CD14-positive monocyte (primary cell): Measurements from ENCODE around the gene MCC. TPM values are rescaled to one million over a fixed set of nuclear protein-coding genes. Genes with fewer than 3 reads are reported as not detected.

ENCODE experiments used
- DNase-seq, 3 donors: peaks; one replicate each; pipeline ENCODE4 v3.0.0-alpha.2; 2011 to 2022
- H2AFZ ChIP-seq: 2 replicates; pipeline ENCODE4 v1.6.0; 2012; ENCODE audit warnings: mild to moderate bottlenecking, low read depth, low read length, inconsistent platforms; ENCODE audit not compliant: insufficient read depth, poor library complexity, severe bottlenecking
- H3K27ac ChIP-seq, 2 donors: 1 replicate in 1 of 2; 2 replicates in 1 of 2; pipeline ENCODE4 v1.5.1; 2012 to 2013; ENCODE audit warnings: low read length in 2 of 2, control low read depth in 1 of 2, inconsistent platforms in 1 of 2, low read depth in 1 of 2, mild to moderate bottlenecking in 1 of 2
- H3K27me3 ChIP-seq, 2 donors: one replicate each; pipeline versions ENCODE4 v1.6.0 to v1.6.1; 2011 to 2013; ENCODE audit warnings: low read length in 2 of 2; ENCODE audit not compliant: control insufficient read depth in 2 of 2, insufficient read depth in 2 of 2
- H3K36me3 ChIP-seq, 2 donors: replicated peaks in 1 of 2; 1 replicate in 1 of 2; 2 replicates in 1 of 2; pipeline versions ENCODE4 v1.5.1 to v1.6.1; 2012 to 2013; ENCODE audit warnings: low read length in 2 of 2, control low read depth in 1 of 2, inconsistent platforms in 1 of 2, mild to moderate bottlenecking in 1 of 2; ENCODE audit not compliant: insufficient read depth in 2 of 2, control insufficient read depth in 1 of 2
- H3K4me1 ChIP-seq, 2 donors: 1 replicate in 1 of 2; 2 replicates in 1 of 2; pipeline versions ENCODE4 v1.5.1 to v1.6.1; 2012 to 2013; ENCODE audit warnings: low read length in 2 of 2, control low read depth in 1 of 2, inconsistent platforms in 1 of 2, mild to moderate bottlenecking in 1 of 2, moderate library complexity in 1 of 2; ENCODE audit not compliant: insufficient read depth in 2 of 2, control insufficient read depth in 1 of 2
- H3K4me2 ChIP-seq: replicated peaks from 2 replicates; pipeline ENCODE3; 2012; ENCODE audit warnings: low read length, moderate library complexity, mild to moderate bottlenecking; ENCODE audit not compliant: poor library complexity, severe bottlenecking; ENCODE audit errors: extremely low read depth
- H3K4me3 ChIP-seq, 3 experiments: fragments of 200-600 bp in 1 of 3; sonication (generic) in 1 of 3; replicated peaks in 1 of 3; 1 replicate in 2 of 3; 2 replicates in 1 of 3; pipeline ENCODE4 v1.5.1; 2011 to 2013; ENCODE audit warnings: low read length in 3 of 3, mild to moderate bottlenecking in 3 of 3, control low read depth in 2 of 3, low read depth in 2 of 3, inconsistent platforms in 1 of 3, moderate library complexity in 1 of 3
- H3K79me2 ChIP-seq: 2 replicates; pipeline ENCODE4 v1.6.0; 2012; ENCODE audit warnings: mild to moderate bottlenecking, control low read depth, inconsistent platforms, low read length, moderate library complexity; ENCODE audit not compliant: insufficient read depth
- H3K9ac ChIP-seq: 2 replicates; pipeline ENCODE4 v1.6.0; 2017; ENCODE audit warnings: low read length, mild to moderate bottlenecking; ENCODE audit not compliant: insufficient read depth, poor library complexity, severe bottlenecking
- H3K9me3 ChIP-seq, 2 donors: replicated peaks in 1 of 2; 1 replicate in 1 of 2; 2 replicates in 1 of 2; pipeline versions ENCODE4 v1.5.1 to v1.6.1; 2012 to 2013; ENCODE audit warnings: low read length in 2 of 2, control low read depth in 1 of 2; ENCODE audit not compliant: control insufficient read depth in 1 of 2, insufficient read depth in 1 of 2
- H4K20me1 ChIP-seq: 2 replicates; pipeline ENCODE4 v1.6.0; 2012; ENCODE audit warnings: mild to moderate bottlenecking, low read length, control low read depth, moderate library complexity; ENCODE audit not compliant: insufficient read depth
- H3K27ac Mint-ChIP-seq, 7 donors: one replicate each; pipeline ENCODE4 v1.8.0; 2020; ENCODE audit warnings: mild to moderate bottlenecking in 7 of 7, mixed read lengths in 7 of 7, moderate library complexity in 6 of 7, inconsistent platforms in 2 of 7
- H3K27me3 Mint-ChIP-seq, 3 donors: one replicate each; pipeline ENCODE4 v1.8.0; 2021 to 2022; ENCODE audit warnings: low read depth in 3 of 3, mild to moderate bottlenecking in 3 of 3, mixed read lengths in 3 of 3, moderate library complexity in 3 of 3, inconsistent platforms in 1 of 3
- H3K36me3 Mint-ChIP-seq, 2 donors: one replicate each; pipeline ENCODE4 v1.8.0; 2020; ENCODE audit warnings: mixed read lengths in 2 of 2, inconsistent platforms in 1 of 2, mild to moderate bottlenecking in 1 of 2
- H3K4me1 Mint-ChIP-seq: one replicate; pipeline ENCODE4 v1.8.0; 2020; ENCODE audit warnings: mild to moderate bottlenecking, mixed read lengths
- H3K4me3 Mint-ChIP-seq, 2 donors: one replicate each; pipeline ENCODE4 v1.8.0; 2020; ENCODE audit warnings: mild to moderate bottlenecking in 2 of 2, mixed read lengths in 2 of 2, moderate library complexity in 1 of 2
- H3K9me3 Mint-ChIP-seq, 7 donors: one replicate each; pipeline ENCODE4 v1.8.0; 2020 to 2022; ENCODE audit warnings: mixed read lengths in 7 of 7, mild to moderate bottlenecking in 6 of 7, moderate library complexity in 6 of 7, inconsistent platforms in 2 of 7
- CTCF ChIP-seq: fragments of 200-600 bp; IDR thresholded peaks from one replicate; pipeline ENCODE4 v1.8.0; 2022; ENCODE audit warnings: antibody characterized with exemption, mild to moderate bottlenecking
- WGBS: methylation state at CpG from one replicate; pipeline ENCODE4 v1.1.5; 2013; ENCODE audit warnings: missing lambda C conversion rate; ENCODE audit not compliant: insufficient coverage; 5-methylcytosine and 5-hydroxymethylcytosine counted together
- intact Hi-C, 2 donors: fragments of 100-400 bp; cut with micrococcal nuclease; formaldehyde crosslinking; loops; one replicate each; pipeline versions ENCODE4 v1.15.0 to v1.15.1; 2023
- polyA plus RNA-seq, 3 donors: library from polyadenylated mRNA; depleted of rRNA in 1 of 3; unstranded in 2 of 3; stranded (reverse) in 1 of 3; fragments of 300-500 nt in 2 of 3; fragments of >200 nt in 1 of 3; fragmentation: Illumina TruSeq in 2 of 3; gene quantifications; 1 replicate in 2 of 3; 2 replicates in 1 of 3; pipeline ENCODE4 v1.2.3, GENCODE V29; 2012 to 2021

Gene MCC
- polyA plus RNA-seq, 3 donors: 0.09 TPM; not detected in 2

- Mint-ChIP-seq H3K9me3 (no peaks in the 10 kb centered on the region), H3K4me1 (peaks cover 45% of the 10 kb centered on the region), H3K4me3 (peak overlapping the region in 1 of 2 donors; percentile 54), H3K27ac (peak overlapping the region in 6 of 7 donors; percentile 8 to 73 (median 39)), H3K36me3 (no peaks in the 10 kb centered on the region), H3K27me3 (peaks cover 2 to 4% (median 3%) of the 10 kb centered on the region in 3 donors)
- 63% methylated on average over 5 of the region's 9 CpGs for WGBS
- H3K4me1 ChIP-seq: peaks cover 37 to 47% of the 10 kb centered on the region in 2 donors
- H3K4me3 ChIP-seq: no peak overlapping the region
- H3K4me2 ChIP-seq: no peak overlapping the region
- intact Hi-C loops: no loop called here
- H3K9ac ChIP-seq: no peak overlapping the region
- peak; percentile 31 to 55 (median 31) for DNase-seq
- H3K27me3 ChIP-seq: no peaks in the 10 kb centered on the region
- no peaks in the 10 kb centered on the region for H4K20me1 ChIP-seq
- no peaks in the 10 kb centered on the region for H3K36me3 ChIP-seq
- H3K9me3 ChIP-seq: no peaks in the 10 kb centered on the region
- TF ChIP-seq CTCF: no peak
- peak overlapping the region; percentile 0 for H2AFZ ChIP-seq
- peak overlapping the region; percentile 1 to 11 for H3K27ac ChIP-seq
- H3K79me2 ChIP-seq: no peaks in the 10 kb centered on the region
Measured at GRCh38 chr5:113050721-113051382, 437.4 kb downstream of the MCC start.

- peaks cover 45% of the 10 kb centered on the region for H3K4me1 Mint-ChIP-seq
- Histone ChIP-seq H3K36me3 (no peaks in the 10 kb centered on the region), H2AFZ (no peak overlapping the region), H3K27ac (peak overlapping the region in 1 of 2 donors; percentile 90), H4K20me1 (no peaks in the 10 kb centered on the region), H3K79me2 (no peaks in the 10 kb centered on the region), H3K4me3 (no peak overlapping the region), H3K9ac (no peak overlapping the region), H3K9me3 (no peaks in the 10 kb centered on the region), H3K4me1 (peaks cover 37 to 47% of the 10 kb centered on the region in 2 donors), H3K27me3 (no peaks in the 10 kb centered on the region), H3K4me2 (no peak overlapping the region)
- intact Hi-C loops: no loop called here
- no peak for TF ChIP-seq CTCF
- DNase-seq: no peak
- H3K27ac Mint-ChIP-seq: peak overlapping the region in 1 of 7 donors; percentile 30
- H3K27me3 Mint-ChIP-seq: peaks cover 2 to 4% (median 3%) of the 10 kb centered on the region in 3 donors
- H3K36me3 Mint-ChIP-seq: no peaks in the 10 kb centered on the region
- no peak overlapping the region for H3K4me3 Mint-ChIP-seq
- 100% methylated on average over 8 of the region's 10 CpGs for WGBS
- H3K9me3 Mint-ChIP-seq: no peaks in the 10 kb centered on the region
Measured at GRCh38 chr5:113048931-113049330, 439.3 kb downstream of the MCC start.
